Activated CD4-positive, alpha-beta memory T cell treated with anti-CD3 and anti-CD28 coated beads for 36 hours (primary cell): ENCODE data around the gene HSPBP1. TPM values are rescaled to one million over a fixed set of nuclear protein-coding genes. Genes with fewer than 3 reads are reported as not detected.

Source experiments
- CTCF ChIA-PET: fragments of 350-600 bp; sonication (Branson Sonifier 250); formaldehyde crosslinking; loops from one replicate; lab custom pipeline; 2021; ENCODE audit warnings: antibody characterized with exemption, inconsistent platforms; lab: Charles Lee
- POLR2A ChIA-PET: fragments of 350-600 bp; sonication (Branson Sonifier 250); formaldehyde crosslinking; loops from one replicate; lab custom pipeline; 2021; ENCODE audit warnings: antibody characterized with exemption; lab: Charles Lee
- DNase-seq: peaks from one replicate; pipeline ENCODE4 v3.0.0-alpha.2; 2020
- H3K27ac Mint-ChIP-seq: one replicate; pipeline ENCODE4 v1.8.0; 2021; ENCODE audit warnings: mixed read lengths
- H3K27me3 Mint-ChIP-seq: one replicate; pipeline ENCODE4 v1.8.0; 2021; ENCODE audit warnings: mixed read lengths
- H3K36me3 Mint-ChIP-seq: one replicate; pipeline ENCODE4 v1.8.0; 2021; ENCODE audit warnings: mixed read lengths
- H3K4me1 Mint-ChIP-seq: one replicate; pipeline ENCODE4 v1.8.0; 2021; ENCODE audit warnings: low read depth, mixed read lengths
- H3K4me3 Mint-ChIP-seq: one replicate; pipeline ENCODE4 v1.8.0; 2021; ENCODE audit warnings: mild to moderate bottlenecking, mixed read lengths
- H3K9me3 Mint-ChIP-seq: one replicate; pipeline ENCODE4 v1.8.0; 2021; ENCODE audit warnings: mixed read lengths
- intact Hi-C: fragments of 100-400 bp; cut with micrococcal nuclease; formaldehyde crosslinking; loops from one replicate; pipeline ENCODE4 v1.15.1; 2023
- total RNA-seq, 2 experiments: library from RNA; stranded (reverse); gene quantifications; one replicate each; pipeline ENCODE4 v1.2.3, GENCODE V29; 2021

HSPBP1 gene
- total RNA-seq, 2 experiments from 2014 or later, result 45.0 to 45.4 TPM

DNA sequence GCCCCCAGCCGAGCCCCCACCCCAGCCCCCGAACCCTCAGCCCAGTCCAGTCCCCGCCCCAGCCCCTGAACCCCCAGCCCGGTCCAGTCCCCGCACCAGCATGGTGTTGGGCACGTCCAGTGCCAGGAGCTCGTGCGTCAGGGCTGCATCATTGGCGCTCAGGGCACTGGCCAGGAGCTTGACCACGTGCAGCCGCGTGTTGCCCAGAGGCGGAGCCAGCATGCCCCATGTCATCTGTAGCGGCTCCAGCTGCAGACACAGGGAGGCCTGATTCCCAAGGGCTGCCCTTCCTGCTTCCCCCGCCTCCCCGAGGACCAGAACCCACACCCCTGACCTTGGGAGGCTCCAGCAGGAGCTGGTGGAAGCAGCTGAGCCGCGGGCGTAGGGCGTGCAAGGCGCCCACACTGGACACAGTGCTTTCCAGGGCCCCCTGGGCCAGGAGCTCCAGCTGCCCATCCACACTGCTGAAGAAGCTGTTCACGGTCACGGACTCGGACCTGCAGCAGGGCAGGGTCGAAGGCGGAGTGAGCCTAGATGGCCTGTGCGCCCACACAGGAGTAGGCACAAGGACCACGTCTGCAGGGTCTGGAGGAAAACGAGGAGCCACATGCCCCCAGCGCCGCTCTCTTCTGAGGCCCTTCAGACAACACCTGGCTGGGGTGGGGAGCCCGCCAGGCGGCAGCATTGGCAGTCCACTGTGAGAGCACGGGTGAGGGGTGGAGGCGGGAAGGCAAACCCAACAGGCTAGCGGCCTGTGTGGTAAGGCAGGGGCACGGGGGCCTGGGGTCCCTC lies 38.6 kb downstream of the HSPBP1 start:
- intact Hi-C loops, result no loop called here
- no peaks in the 10 kb centered on the region for H3K9me3 Mint-ChIP-seq
- H3K27me3 Mint-ChIP-seq, result no peaks in the 10 kb centered on the region
- H3K4me3 Mint-ChIP-seq, result no peak overlapping the region
- POLR2A ChIA-PET, result no interaction called here
- no peak for DNase-seq
- no peak overlapping the region for H3K27ac Mint-ChIP-seq
- H3K36me3 Mint-ChIP-seq, result peaks cover 45% of the 10 kb centered on the region
- peaks cover 2% of the 10 kb centered on the region for H3K4me1 Mint-ChIP-seq
- CTCF ChIA-PET, result no interaction called here

GRCh38 chr19:55240713-55241020 lies 39.2 kb downstream of the HSPBP1 start:
- POLR2A ChIA-PET, result no interaction called here
- peaks cover 48% of the 10 kb centered on the region for H3K36me3 Mint-ChIP-seq
- no peak overlapping the region for H3K4me3 Mint-ChIP-seq
- H3K27me3 Mint-ChIP-seq, result no peaks in the 10 kb centered on the region
- H3K27ac Mint-ChIP-seq, result no peak overlapping the region
- intact Hi-C loops, result no loop called here
- no peaks in the 10 kb centered on the region for H3K9me3 Mint-ChIP-seq
- no peak for DNase-seq
- CTCF ChIA-PET, result no interaction called here
- H3K4me1 Mint-ChIP-seq, result peaks cover 2% of the 10 kb centered on the region

- intact Hi-C loops, result no loop called here
- CTCF ChIA-PET, result no interaction called here
Observed at GRCh38 chr19:55239004-55239403, 40.9 kb downstream of the HSPBP1 start.

GRCh38 chr19:55238030-55238429 lies 41.9 kb downstream of the HSPBP1 start:
- intact Hi-C loops, result no loop called here
- Mint-ChIP-seq H3K4me1 (peaks cover 2% of the 10 kb centered on the region), H3K4me3 (no peak overlapping the region), H3K36me3 (peaks cover 58% of the 10 kb centered on the region), H3K9me3 (no peaks in the 10 kb centered on the region), H3K27ac (no peak overlapping the region), H3K27me3 (no peaks in the 10 kb centered on the region)
- DNase-seq, result no peak
- POLR2A ChIA-PET, result no interaction called here
- CTCF ChIA-PET, result no interaction called here

More at GRCh38 chr19:55239004-55239403, 40.9 kb downstream of the HSPBP1 start:
- peaks cover 2% of the 10 kb centered on the region for H3K4me1 Mint-ChIP-seq
- H3K9me3 Mint-ChIP-seq, result no peaks in the 10 kb centered on the region
- no peak for DNase-seq
- POLR2A ChIA-PET, result no interaction called here
- H3K27me3 Mint-ChIP-seq, result no peaks in the 10 kb centered on the region
- peaks cover 55% of the 10 kb centered on the region for H3K36me3 Mint-ChIP-seq
- H3K27ac Mint-ChIP-seq, result no peak overlapping the region
- H3K4me3 Mint-ChIP-seq, result no peak overlapping the region

GRCh38 chr19:55232986-55233385 lies 46.9 kb downstream of the HSPBP1 start:
- H3K36me3 Mint-ChIP-seq, result peaks cover 50% of the 10 kb centered on the region

DNA sequence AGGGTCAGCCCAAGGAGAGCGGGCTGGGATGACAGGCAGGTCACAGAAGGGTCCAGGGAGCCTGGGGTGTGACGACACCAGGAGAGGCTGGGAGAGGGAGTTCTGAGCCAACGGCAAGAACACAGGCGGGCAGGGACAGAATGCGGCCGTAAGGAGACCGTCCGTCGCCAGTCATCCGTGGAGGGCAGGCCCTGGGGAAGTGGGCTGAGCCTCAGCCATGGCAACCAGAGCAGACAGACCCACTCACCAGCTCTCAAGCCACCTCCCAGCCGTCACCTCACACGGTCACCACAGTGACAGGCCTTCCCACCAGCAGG lies 47.7 kb downstream of the HSPBP1 start:
- ChIA-PET CTCF (no interaction called here), POLR2A (no interaction called here)
- H3K4me3 Mint-ChIP-seq, result no peak overlapping the region
- intact Hi-C loops, result no loop called here
- no peak overlapping the region for H3K27ac Mint-ChIP-seq
- H3K9me3 Mint-ChIP-seq, result no peaks in the 10 kb centered on the region
- H3K27me3 Mint-ChIP-seq, result no peaks in the 10 kb centered on the region
- no peak for DNase-seq
- H3K36me3 Mint-ChIP-seq, result peaks cover 51% of the 10 kb centered on the region
- no peaks in the 10 kb centered on the region for H3K4me1 Mint-ChIP-seq

More at GRCh38 chr19:55232986-55233385, 46.9 kb downstream of the HSPBP1 start:
- no peaks in the 10 kb centered on the region for H3K4me1 Mint-ChIP-seq
- no peak for DNase-seq
- intact Hi-C loops, result no loop called here
- H3K27me3 Mint-ChIP-seq, result no peaks in the 10 kb centered on the region
- H3K9me3 Mint-ChIP-seq, result no peaks in the 10 kb centered on the region
- no peak overlapping the region for H3K27ac Mint-ChIP-seq
- ChIA-PET POLR2A (no interaction called here), CTCF (no interaction called here)
- H3K4me3 Mint-ChIP-seq, result no peak overlapping the region

DNA sequence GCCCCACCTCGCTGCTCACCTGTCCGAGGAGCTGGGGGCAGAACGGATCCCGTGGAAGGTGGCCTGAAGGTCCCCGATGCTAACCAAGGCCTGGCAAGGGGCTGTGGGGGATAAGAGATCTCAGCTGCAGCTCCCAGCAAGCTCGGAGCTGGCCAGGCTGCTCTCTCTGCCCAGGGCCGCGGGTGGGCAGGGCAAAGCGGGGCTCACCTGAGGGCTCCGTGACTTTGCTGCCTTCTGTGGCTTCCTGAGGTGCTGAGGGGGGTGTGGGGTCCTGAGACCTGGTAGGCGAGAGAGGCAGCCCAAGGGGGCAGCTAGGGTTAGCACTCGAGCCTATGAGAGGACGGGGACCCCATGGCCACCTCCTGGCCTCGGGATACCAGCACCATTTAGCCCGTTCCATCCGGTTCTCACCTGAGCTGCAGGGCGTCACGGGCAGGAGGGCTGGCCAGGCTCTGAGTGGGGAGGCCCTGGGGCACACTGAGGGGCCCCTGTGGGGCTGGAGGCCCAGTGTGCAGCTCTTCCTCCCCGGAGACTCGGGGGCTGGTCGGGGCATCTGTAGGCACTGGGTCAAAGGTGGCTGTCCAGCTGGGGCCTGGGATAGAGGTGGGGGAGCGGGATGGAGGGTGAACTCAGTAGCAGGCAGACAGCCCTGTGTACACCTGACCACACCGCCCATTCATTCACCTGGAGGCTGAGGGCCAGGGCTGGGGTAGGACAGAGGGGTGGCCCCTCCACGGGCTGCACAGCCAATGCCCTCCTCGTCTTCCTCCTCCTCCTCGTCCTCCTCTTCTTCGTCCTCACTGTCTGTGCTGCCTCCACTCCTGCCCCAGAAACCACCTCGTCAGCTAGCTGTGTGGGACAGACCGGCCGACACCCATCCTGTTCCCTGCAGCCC lies 48.3 kb downstream of the HSPBP1 start:
- POLR2A ChIA-PET, result no interaction called here
- Mint-ChIP-seq H3K36me3 (peaks cover 45% of the 10 kb centered on the region), H3K27me3 (no peaks in the 10 kb centered on the region), H3K4me1 (no peaks in the 10 kb centered on the region), H3K27ac (no peak overlapping the region), H3K4me3 (no peak overlapping the region), H3K9me3 (no peaks in the 10 kb centered on the region)
- intact Hi-C loops, result no loop called here
- CTCF ChIA-PET, result no interaction called here
- DNase-seq, result no peak

DNA sequence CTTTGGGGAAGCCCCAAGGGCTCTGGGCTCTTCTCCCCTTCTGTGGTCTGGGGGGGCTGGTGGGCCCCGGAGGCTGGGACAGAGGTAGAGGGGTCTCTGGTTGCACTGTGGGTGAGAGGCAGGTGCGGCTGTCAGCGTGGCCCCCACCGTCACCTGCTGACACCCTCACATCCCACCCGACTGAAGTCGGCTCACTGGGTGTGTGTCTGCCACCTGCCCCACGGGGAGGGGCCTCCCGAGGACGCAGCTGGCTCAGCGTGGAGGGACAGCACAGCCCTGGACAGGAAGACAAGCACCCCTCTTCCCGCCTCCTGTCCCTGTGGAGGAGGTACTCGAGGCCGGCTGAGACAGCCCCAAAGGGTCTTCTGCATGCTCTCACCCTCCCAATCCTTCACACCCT lies 49.1 kb downstream of the HSPBP1 start:
- intact Hi-C loops, result no loop called here
- Mint-ChIP-seq H3K9me3 (no peaks in the 10 kb centered on the region), H3K36me3 (peaks cover 39% of the 10 kb centered on the region), H3K4me3 (no peak overlapping the region), H3K27me3 (no peaks in the 10 kb centered on the region), H3K4me1 (no peaks in the 10 kb centered on the region), H3K27ac (no peak overlapping the region)
- POLR2A ChIA-PET, result no interaction called here
- CTCF ChIA-PET, result no interaction called here
- no peak for DNase-seq

DNA sequence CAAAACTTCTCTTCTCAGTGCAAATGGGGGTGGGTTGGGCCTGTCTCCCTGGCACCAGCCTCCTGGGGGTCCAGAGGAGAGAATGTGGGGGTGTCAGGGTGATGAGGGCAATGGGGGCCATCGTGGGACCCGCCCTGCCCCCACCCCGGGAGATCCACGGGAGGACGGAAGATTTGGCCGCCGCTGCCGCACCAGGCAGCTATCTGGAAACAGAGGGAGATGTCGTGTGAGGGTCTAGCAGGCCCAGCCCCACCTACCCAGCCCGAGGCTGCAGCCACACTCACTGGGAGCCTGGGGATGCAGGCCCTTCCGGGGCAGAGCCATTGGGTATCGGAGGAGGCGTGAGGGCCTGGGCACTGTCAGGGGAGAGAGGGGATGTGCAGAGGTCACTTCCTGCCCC lies 49.6 kb downstream of the HSPBP1 start:
- Mint-ChIP-seq H3K27ac (no peak overlapping the region), H3K27me3 (no peaks in the 10 kb centered on the region), H3K9me3 (no peaks in the 10 kb centered on the region), H3K4me3 (no peak overlapping the region), H3K4me1 (no peaks in the 10 kb centered on the region), H3K36me3 (peaks cover 43% of the 10 kb centered on the region)
- ChIA-PET POLR2A (no interaction called here), CTCF (no interaction called here)
- no peak for DNase-seq
- intact Hi-C loops, result no loop called here

DNA sequence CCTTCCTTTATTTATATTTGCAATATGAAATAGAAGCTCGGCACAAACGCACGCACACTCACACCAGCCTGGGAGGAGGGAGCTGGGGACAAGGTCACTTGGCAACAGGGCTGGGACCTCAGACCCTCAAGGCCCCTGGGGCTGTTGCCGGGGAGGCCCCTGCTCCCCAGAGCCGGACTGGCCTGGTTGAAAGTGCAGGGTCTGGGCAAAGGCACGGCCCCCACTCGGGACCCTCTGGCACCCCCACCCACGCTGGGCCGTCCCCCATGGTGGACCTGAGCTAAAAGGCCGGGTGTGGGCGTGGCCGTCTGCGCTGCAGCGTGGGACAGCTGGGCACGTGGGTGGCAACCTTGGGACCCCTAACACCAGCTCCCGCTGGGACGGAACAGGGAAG lies 50.1 kb downstream of the HSPBP1 start:
- Mint-ChIP-seq H3K4me3 (no peak overlapping the region), H3K27ac (no peak overlapping the region), H3K27me3 (no peaks in the 10 kb centered on the region), H3K9me3 (no peaks in the 10 kb centered on the region), H3K4me1 (no peaks in the 10 kb centered on the region), H3K36me3 (peaks cover 40% of the 10 kb centered on the region)
- DNase-seq, result no peak
- intact Hi-C loops, result no loop called here
- ChIA-PET CTCF (no interaction called here), POLR2A (no interaction called here)

DNA sequence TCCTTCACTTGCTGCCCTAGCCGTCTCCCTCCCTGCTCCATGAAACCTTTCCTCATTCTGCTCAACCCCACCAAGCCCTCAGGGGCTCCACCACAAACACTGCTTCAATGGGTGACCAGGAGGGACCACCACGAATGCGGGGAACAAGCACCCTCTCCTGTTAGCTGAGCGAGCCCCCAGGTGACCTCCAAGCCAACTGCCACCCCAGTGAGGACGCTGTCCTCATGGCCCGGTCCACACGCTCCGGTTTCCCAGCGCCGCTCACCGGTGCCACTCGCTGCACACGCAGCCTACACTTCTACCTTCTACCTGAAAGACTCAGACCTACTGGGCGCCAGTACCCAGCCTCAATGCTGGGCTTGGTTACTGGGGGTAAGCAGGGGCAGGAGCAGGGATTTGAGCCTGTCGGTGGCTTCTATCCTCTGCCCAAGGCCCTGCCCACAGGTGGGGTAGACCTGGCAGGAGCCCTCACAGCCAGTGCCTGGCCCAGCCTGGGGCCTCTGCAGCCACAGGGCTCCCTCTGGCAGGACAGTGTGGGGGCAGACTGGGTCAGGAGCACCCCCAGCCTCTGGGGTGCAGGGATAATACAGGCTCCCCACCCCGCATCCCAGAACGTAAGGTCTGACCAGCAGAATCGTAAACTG lies 50.6 kb downstream of the HSPBP1 start:
- Mint-ChIP-seq H3K27ac (no peak overlapping the region), H3K9me3 (no peaks in the 10 kb centered on the region), H3K4me1 (no peaks in the 10 kb centered on the region), H3K4me3 (no peak overlapping the region), H3K27me3 (no peaks in the 10 kb centered on the region), H3K36me3 (peaks cover 36% of the 10 kb centered on the region)
- no peak for DNase-seq
- POLR2A ChIA-PET, result no interaction called here
- intact Hi-C loops, result no loop called here
- CTCF ChIA-PET, result no interaction called here

DNA sequence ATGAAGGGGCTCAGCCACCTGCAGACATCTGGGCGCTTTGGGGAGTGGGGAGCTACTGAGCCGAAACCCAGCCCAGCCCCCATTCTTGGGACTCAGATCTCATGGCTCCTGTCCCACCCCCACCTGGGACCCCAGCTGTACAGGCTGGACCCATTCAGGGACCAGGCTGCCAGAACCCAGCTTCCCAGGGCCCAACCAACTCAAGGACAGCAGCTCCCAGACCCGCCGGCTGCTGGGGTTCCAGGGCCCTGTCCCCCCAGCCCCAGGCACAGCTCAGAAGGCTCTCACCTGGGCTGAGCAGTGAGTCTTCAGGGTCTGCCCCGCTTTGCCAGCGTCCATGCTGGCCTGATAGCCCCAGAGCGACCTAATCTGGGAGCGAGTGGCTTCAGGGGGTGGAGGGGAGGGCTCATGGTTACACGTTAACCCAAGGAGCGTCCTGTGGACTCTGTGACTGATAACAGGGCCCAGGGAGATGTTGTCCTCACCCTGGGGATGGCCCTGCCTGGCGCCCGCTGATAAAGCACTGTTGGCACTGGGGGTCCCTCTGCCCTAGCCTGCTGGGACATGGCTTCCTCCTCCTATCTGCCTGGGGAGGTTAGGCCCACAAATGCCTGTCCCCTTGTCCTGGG lies 51.4 kb downstream of the HSPBP1 start, which contains the start of gene TMEM86B:
Gene TMEM86B (minus strand): TSS at position 361 of the 629 bp plus-strand sequence. CDS start 22 bp downstream, at position 339.
- POLR2A ChIA-PET, result no interaction called here
- H3K4me1 Mint-ChIP-seq, result no peaks in the 10 kb centered on the region
- intact Hi-C loops, result no loop called here
- DNase-seq, result no peak
- no peak within 1 kb of the TSS for H3K4me3 Mint-ChIP-seq
- no peaks in the 10 kb centered on the region for H3K9me3 Mint-ChIP-seq
- no peaks in the 10 kb centered on the region for H3K27me3 Mint-ChIP-seq
- peak within 1 kb of the TSS; percentile 24 for H3K27ac Mint-ChIP-seq
- H3K36me3 Mint-ChIP-seq, result peaks cover 34% of the 10 kb centered on the region
- CTCF ChIA-PET, result no interaction called here
